Common myeloid progenitor, CD34-positive (primary cell): ENCODE measurements around the gene DRP2.
"Not testable (repeated sequence)": the region's sequence is repeated elsewhere in the genome, so short reads cannot be mapped to it uniquely, and the experiment has no call there.

Source experiments
- CTCF ChIA-PET: fragments of 350-600 bp; sonication (Branson Sonifier 250); formaldehyde crosslinking; loops from one replicate; lab custom pipeline; 2021; ENCODE audit warnings: antibody characterized with exemption; lab: Charles Lee
- POLR2A ChIA-PET: fragments of 350-600 bp; sonication (Branson Sonifier 250); formaldehyde crosslinking; loops from one replicate; lab custom pipeline; 2021; ENCODE audit warnings: antibody characterized with exemption; lab: Charles Lee
- DNase-seq, 3 donors: peaks; one replicate each; pipeline versions ENCODE4 v3.0.0 to v3.0.0-alpha.2; 2013
- H3K27ac ChIP-seq, 2 experiments: 1 replicate in 1 of 2; 2 replicates in 1 of 2; pipeline ENCODE4 v1.7.0; 2013; ENCODE audit warnings: inconsistent platforms in 2 of 2, low read length in 2 of 2, mild to moderate bottlenecking in 2 of 2, low read depth in 1 of 2, moderate library complexity in 1 of 2; ENCODE audit not compliant: severe bottlenecking in 2 of 2, insufficient read depth in 1 of 2, poor library complexity in 1 of 2
- H3K27me3 ChIP-seq, 5 experiments: replicated peaks in 2 of 5; 1 replicate in 3 of 5; 2 replicates in 2 of 5; pipeline versions ENCODE4 v1.6.1 to v1.7.0; 2013; ENCODE audit warnings: low read length in 4 of 5, mild to moderate bottlenecking in 2 of 5, moderate library complexity in 2 of 5, inconsistent platforms in 1 of 5; ENCODE audit not compliant: insufficient read depth in 5 of 5, control insufficient read depth in 4 of 5
- H3K36me3 ChIP-seq, 4 experiments: 1 replicate in 2 of 4; 2 replicates in 2 of 4; pipeline versions ENCODE4 v1.6.1 to v1.7.0; 2013; ENCODE audit warnings: low read length in 3 of 4, control low read depth in 1 of 4, mild to moderate bottlenecking in 1 of 4; ENCODE audit not compliant: control insufficient read depth in 4 of 4, insufficient read depth in 4 of 4
- H3K4me1 ChIP-seq, 4 experiments: 1 replicate in 3 of 4; 2 replicates in 1 of 4; pipeline versions ENCODE4 v1.6.1 to v1.7.1; 2013; ENCODE audit warnings: low read length in 3 of 4, mild to moderate bottlenecking in 3 of 4, control low read depth in 1 of 4, inconsistent platforms in 1 of 4, moderate library complexity in 1 of 4; ENCODE audit not compliant: control insufficient read depth in 4 of 4, insufficient read depth in 4 of 4; ENCODE audit errors: control extremely low read depth in 1 of 4
- H3K4me3 ChIP-seq, 7 experiments: 1 replicate in 4 of 7; 2 replicates in 3 of 7; pipeline versions ENCODE4 v1.5.1 to v1.7.0; 2013; ENCODE audit warnings: mild to moderate bottlenecking in 7 of 7, low read length in 6 of 7, moderate library complexity in 6 of 7, inconsistent platforms in 2 of 7, low read depth in 2 of 7, control low read depth in 1 of 7; ENCODE audit not compliant: insufficient read depth in 4 of 7, control insufficient read depth in 1 of 7; ENCODE audit errors: extremely low read depth in 1 of 7
- H3K9me3 ChIP-seq, 5 experiments: 1 replicate in 4 of 5; 2 replicates in 1 of 5; pipeline versions ENCODE4 v1.6.1 to v1.7.1; 2013; ENCODE audit warnings: low read length in 4 of 5, mild to moderate bottlenecking in 2 of 5, inconsistent platforms in 1 of 5, low read depth in 1 of 5, moderate library complexity in 1 of 5; ENCODE audit not compliant: control insufficient read depth in 4 of 5, insufficient read depth in 2 of 5; ENCODE audit errors: control extremely low read depth in 1 of 5
- WGBS: methylation state at CpG from one replicate; pipeline ENCODE4 v1.1.5; 2013; ENCODE audit not compliant: insufficient coverage; 5-methylcytosine and 5-hydroxymethylcytosine counted together

Gene DRP2

DNA sequence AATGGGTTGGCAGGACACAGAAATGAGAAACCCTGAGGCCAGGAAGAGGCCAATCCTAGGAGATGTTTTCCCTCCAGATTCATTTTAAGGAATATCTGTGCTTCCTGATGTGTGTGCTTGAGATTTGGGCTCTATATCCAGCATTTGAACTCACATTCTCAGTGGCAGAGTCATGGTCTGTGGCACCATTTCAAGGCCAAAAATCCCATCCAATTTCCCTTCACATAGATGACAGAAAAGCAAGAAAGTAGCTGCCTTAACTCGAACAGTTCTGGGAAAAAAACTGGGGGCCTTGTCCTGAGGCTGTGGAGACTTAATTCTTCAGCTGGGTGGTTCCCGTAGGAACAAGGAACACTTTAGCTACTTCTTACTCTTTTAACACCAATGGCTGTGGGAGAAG is 44.2 kb downstream of the DRP2 start:
- no peak overlapping the region for H3K27ac ChIP-seq
- ChIA-PET POLR2A (no interaction called here), CTCF (no interaction called here)
- no peaks in the 10 kb centered on the region for H3K36me3 ChIP-seq
- H3K4me3 ChIP-seq: no peak overlapping the region
- DNase-seq: no peak
- no peaks in the 10 kb centered on the region for H3K27me3 ChIP-seq
- 85% methylated on average over 2 of the region's 2 CpGs for WGBS
- no peaks in the 10 kb centered on the region for H3K4me1 ChIP-seq
- H3K9me3 ChIP-seq: no peaks in the 10 kb centered on the region

DNA sequence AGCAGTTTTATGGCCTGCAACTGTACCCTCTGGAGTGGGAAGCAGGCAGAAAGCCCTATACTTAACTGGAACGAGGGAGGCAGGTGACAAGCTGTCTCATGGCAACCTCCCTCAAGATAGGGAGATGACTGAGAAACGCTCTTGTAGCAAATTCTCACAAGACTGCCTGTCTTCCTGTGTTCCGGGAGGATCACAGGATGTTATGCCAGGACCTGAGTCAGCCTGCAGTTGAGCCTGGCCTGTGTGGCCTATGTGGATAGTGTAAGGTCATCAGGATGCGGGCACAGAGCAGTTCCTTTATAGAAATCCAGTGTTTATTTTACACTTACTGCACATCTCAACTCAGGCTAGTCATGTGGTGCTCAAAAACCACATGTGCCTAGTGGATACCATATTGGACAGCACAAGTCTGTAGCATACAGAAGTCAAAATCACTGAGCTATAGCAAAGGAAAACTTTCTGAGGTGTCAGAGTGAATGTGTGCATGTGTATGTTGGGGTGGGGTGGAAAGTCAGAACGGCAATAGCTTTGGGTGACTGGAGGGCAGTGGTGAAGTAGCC is 46.4 kb downstream of the DRP2 start:
- DNase-seq: no peak
- Histone ChIP-seq H3K27me3 (no peaks in the 10 kb centered on the region), H3K27ac (no peak overlapping the region), H3K4me1 (no peaks in the 10 kb centered on the region), H3K4me3 (no peak overlapping the region), H3K9me3 (no peaks in the 10 kb centered on the region), H3K36me3 (no peaks in the 10 kb centered on the region)
- ChIA-PET CTCF (no interaction called here), POLR2A (no interaction called here)
- WGBS: 72% methylated on average over 4 of the region's 5 CpGs

DNA sequence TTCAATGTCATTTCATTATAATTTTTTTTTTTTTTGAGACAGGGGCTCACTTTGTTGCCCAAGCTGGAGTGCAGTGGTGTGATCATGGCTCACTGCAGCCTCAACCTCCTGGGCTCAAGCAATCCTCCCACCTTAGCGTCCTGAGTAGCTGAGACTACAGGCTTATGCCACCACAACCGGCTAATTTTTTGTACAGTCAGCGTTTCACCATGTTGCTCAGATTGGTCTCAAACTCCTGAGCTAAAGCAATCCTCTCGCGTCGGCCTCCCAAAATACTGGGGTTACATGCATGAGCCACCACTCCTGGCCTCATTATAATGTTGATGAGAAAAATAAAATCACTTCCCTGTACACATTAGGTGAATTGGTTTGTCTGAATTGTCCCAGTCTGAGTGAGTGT is 54.6 kb downstream of the DRP2 start:
- ChIA-PET CTCF (no interaction called here), POLR2A (interaction anchor here (0.7 kb wide), 1 partner anchor 358 kb away, joined by 3 read pairs; no protein-coding TSS in a partner anchor)
- WGBS: 76% methylated on average over 6 of the region's 6 CpGs

DNA sequence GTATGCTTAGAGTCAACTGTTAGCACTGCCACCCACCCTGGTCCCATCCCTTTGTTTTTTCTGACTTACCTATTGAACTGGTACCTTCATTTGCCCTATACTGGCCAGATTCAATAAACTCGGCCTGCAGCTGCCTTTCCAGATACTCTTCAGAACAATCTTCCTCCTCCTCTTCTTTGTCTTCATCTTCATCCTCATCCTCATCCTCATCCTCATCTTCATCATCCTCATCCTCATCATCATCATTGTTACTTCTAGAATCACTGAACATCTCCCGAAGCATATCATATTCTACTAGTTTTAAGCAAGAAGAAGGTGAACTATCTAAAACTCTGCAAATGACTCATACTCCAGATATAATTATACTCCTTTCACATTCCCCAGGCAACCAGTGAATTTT is 56.7 kb downstream of the DRP2 start:
- ChIA-PET CTCF (no interaction called here), POLR2A (no interaction called here)
- H3K27ac ChIP-seq: no peak overlapping the region
- no peaks in the 10 kb centered on the region for H3K4me1 ChIP-seq
- H3K4me3 ChIP-seq: no peak overlapping the region
- no peaks in the 10 kb centered on the region for H3K27me3 ChIP-seq
- DNase-seq: no peak
- H3K9me3 ChIP-seq: no peaks in the 10 kb centered on the region
- WGBS: 91% methylated on average over 2 of the region's 2 CpGs
- H3K36me3 ChIP-seq: no peaks in the 10 kb centered on the region

More for the DNA sequence above, 54.6 kb downstream of the DRP2 start:
- no peak for DNase-seq
- Histone ChIP-seq H3K27me3 (no peaks in the 10 kb centered on the region), H3K36me3 (no peaks in the 10 kb centered on the region), H3K4me1 (no peaks in the 10 kb centered on the region), H3K4me3 (no peak overlapping the region), H3K9me3 (no peaks in the 10 kb centered on the region), H3K27ac (no peak overlapping the region)

DNA sequence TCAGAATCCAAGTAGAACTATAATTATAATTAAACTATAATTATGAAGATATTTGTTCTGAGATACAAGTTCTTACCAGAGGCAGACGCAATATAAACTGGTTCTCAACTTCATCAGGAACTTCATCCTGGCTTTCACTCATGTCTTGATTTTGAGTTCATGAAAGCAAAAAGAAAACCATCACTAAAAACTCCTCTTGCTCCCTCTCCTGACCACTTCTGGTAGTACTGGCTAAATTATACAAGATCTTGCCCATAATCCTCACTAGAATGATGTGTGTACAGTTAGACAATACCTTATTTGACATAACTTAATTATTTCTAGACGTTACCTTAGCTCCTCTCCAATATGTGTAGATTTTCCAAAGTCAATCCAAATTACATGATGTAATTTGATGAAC is 67.8 kb downstream of the DRP2 start:
- CTCF ChIA-PET: no interaction called here
- no peaks in the 10 kb centered on the region for H3K9me3 ChIP-seq
- H3K27ac ChIP-seq: no peak overlapping the region
- POLR2A ChIA-PET: no interaction called here
- peaks cover 0 to 9% (median 0%) of the 10 kb centered on the region in 5 experiments for H3K27me3 ChIP-seq
- DNase-seq: peak; percentile 21 to 61 (median 51)
- 40% methylated on average over 1 of the region's 2 CpGs for WGBS
- H3K4me3 ChIP-seq: no peak overlapping the region
- no peaks in the 10 kb centered on the region for H3K4me1 ChIP-seq
- H3K36me3 ChIP-seq: no peaks in the 10 kb centered on the region

DNA sequence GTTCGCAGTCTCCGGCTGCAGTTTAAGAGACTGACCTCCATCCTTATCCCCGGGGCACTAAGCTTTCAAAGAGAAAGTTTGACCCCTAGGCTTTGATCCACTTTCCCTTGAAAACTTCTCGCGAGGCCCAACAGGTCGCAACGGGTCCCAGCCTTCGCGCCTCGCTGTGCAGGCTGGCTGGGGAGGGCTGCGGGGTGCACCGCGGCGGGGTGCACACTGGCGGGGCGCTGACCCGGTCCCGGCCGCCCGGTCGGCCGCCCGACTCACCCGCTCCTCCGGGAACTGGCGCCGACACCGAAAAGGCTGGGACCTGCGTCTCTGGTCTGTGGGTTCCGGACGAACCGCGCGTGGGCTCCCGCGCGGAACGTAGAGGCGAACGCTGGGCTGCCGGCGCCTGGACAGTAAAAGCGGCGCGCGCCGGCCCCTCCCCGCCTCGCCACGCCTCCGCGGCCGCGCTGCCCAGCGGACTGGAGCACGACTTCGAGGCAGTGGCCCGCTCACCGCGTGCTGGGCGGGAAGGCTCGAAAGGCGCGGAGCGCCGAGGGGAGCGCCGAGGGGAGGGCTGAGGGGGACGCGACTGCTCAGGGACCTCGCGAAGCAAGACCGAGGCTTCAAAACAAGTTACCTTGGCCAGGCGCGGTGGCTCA is 71.5 kb downstream of the DRP2 start, which contains the start of gene TAF7L:
Gene TAF7L (minus strand): TSS at position 378 of the 647 bp plus-strand sequence. CDS start 3,791 bp downstream, outside the sequence.
- Histone ChIP-seq H3K4me3 (peak within 1 kb of the TSS in 2 of 7 experiments; percentile 10 to 32), H3K4me1 (peaks cover 0 to 9% (median 3%) of the 10 kb centered on the region in 4 experiments), H3K27ac (no peak within 1 kb of the TSS), H3K9me3 (no peaks in the 10 kb centered on the region), H3K36me3 (no peaks in the 10 kb centered on the region), H3K27me3 (peaks cover 0 to 9% (median 0%) of the 10 kb centered on the region in 5 experiments)
- ChIA-PET POLR2A (no interaction called here), CTCF (no interaction called here)
- 64% methylated on average over 69 of the region's 75 CpGs for WGBS
- peak in 1 of 3 donors; percentile 9 for DNase-seq

DNA sequence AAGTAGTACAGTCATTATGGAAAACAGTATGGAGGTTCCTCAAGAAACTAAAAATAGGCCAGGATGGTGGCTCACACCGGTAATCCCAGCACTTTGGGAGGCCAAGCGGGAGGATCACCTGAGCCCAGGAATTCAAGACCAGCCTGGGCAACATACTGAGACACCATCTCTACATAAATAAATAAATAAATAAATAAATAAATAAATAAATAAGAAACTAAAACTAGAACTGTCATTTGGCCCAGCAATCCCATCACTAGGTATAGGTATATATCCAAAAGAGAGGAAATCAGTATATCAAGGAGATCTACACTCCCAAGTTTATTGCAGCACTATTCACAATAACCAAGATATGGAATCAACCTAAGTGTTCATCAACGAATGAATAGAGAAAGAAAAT is 76.0 kb downstream of the DRP2 start:
- H3K4me3 ChIP-seq, H3K9me3 ChIP-seq, H3K4me1 ChIP-seq, H3K36me3 ChIP-seq, CTCF ChIA-PET, POLR2A ChIA-PET, H3K27ac ChIP-seq, H3K27me3 ChIP-seq, DNase-seq: not testable (repeated sequence)
- WGBS: no CpG with 5 or more reads among the region's 3 CpGs
